GM23338 (cell line): ENCODE results near the gene EMCN. TPM values are rescaled to one million over a fixed set of nuclear protein-coding genes. Genes with fewer than 3 reads are reported as not detected.

Experiments used
- ATAC-seq: fragments of 200-7000 bp; cut with Tn5 transposase; 3 replicates; pipeline ENCODE4 v1.9.1; 2020
- DNase-seq: peaks from one replicate; pipeline ENCODE4 v3.0.0-alpha.2; 2015; ENCODE audit warnings: low spot score
- H2AFZ ChIP-seq: fragments of 200-600 bp; sonication (generic); 2 replicates; pipeline ENCODE4 v1.8.0; 2016; ENCODE audit warnings: antibody characterized with exemption, mild to moderate bottlenecking, moderate library complexity
- H3F3A ChIP-seq: fragments of 200-600 bp; sonication (generic); replicated peaks from 2 replicates; pipeline ENCODE4 v1.8.0; 2017; ENCODE audit warnings: antibody characterized with exemption, mixed run types, low read depth
- H3K27ac ChIP-seq: fragments of 200-600 bp; sonication (generic); 2 replicates; pipeline ENCODE4 v1.6.1; 2016; ENCODE audit warnings: low read depth
- H3K27me3 ChIP-seq: fragments of 200-600 bp; sonication (generic); 2 replicates; pipeline ENCODE4 v1.8.0; 2016; ENCODE audit warnings: mild to moderate bottlenecking, mixed run types, moderate library complexity; ENCODE audit not compliant: insufficient read depth
- H3K36me3 ChIP-seq: fragments of 200-600 bp; sonication (generic); 2 replicates; pipeline ENCODE4 v1.8.0; 2016; ENCODE audit warnings: mild to moderate bottlenecking; ENCODE audit not compliant: insufficient read depth
- H3K4me1 ChIP-seq: fragments of 200-600 bp; sonication (generic); 2 replicates; pipeline ENCODE4 v1.8.0; 2016; ENCODE audit warnings: mild to moderate bottlenecking, moderate library complexity; ENCODE audit not compliant: insufficient read depth
- H3K4me2 ChIP-seq: fragments of 200-600 bp; sonication (generic); 2 replicates; pipeline ENCODE4 v1.7.1; 2017; ENCODE audit warnings: mixed run types
- H3K4me3 ChIP-seq: fragments of 200-600 bp; sonication (generic); 2 replicates; pipeline ENCODE4 v1.6.1; 2016; ENCODE audit warnings: mixed run types
- H3K79me2 ChIP-seq: fragments of 200-600 bp; sonication (generic); replicated peaks from 2 replicates; pipeline ENCODE4 v1.8.0; 2017; ENCODE audit warnings: mild to moderate bottlenecking; ENCODE audit not compliant: insufficient read depth
- H3K9me2 ChIP-seq: fragments of 200-600 bp; sonication (generic); 2 replicates; pipeline ENCODE4 v1.8.0; 2017; ENCODE audit not compliant: insufficient read depth
- H4K20me1 ChIP-seq: fragments of 200-600 bp; sonication (generic); replicated peaks from 2 replicates; pipeline ENCODE4 v1.8.0; 2017; ENCODE audit warnings: mild to moderate bottlenecking; ENCODE audit not compliant: insufficient read depth
- H3K27ac Mint-ChIP-seq: 2 replicates; pipeline ENCODE4 v1.8.0; 2020; ENCODE audit warnings: inconsistent platforms, mild to moderate bottlenecking, moderate library complexity, mixed read lengths
- H3K27me3 Mint-ChIP-seq: 3 replicates; pipeline ENCODE4 v1.8.0; 2022; ENCODE audit warnings: low read depth, mild to moderate bottlenecking, moderate library complexity, mixed read lengths, inconsistent platforms; ENCODE audit not compliant: insufficient read depth, poor library complexity
- H3K36me3 Mint-ChIP-seq: 3 replicates; pipeline ENCODE4 v1.8.0; 2021; ENCODE audit warnings: low read depth, mild to moderate bottlenecking, inconsistent platforms, moderate library complexity, mixed read lengths
- H3K4me1 Mint-ChIP-seq: 3 replicates; pipeline ENCODE4 v1.8.0; 2020; ENCODE audit warnings: mild to moderate bottlenecking, inconsistent platforms, mixed read lengths
- H3K4me3 Mint-ChIP-seq: 3 replicates; pipeline ENCODE4 v1.8.0; 2021; ENCODE audit warnings: moderate library complexity, mild to moderate bottlenecking, inconsistent platforms, mixed read lengths
- H3K9me3 Mint-ChIP-seq: 3 replicates; pipeline ENCODE4 v1.8.0; 2020; ENCODE audit warnings: moderate library complexity, mild to moderate bottlenecking, inconsistent platforms, mixed read lengths
- CREB1 ChIP-seq: fragments of 250-450 bp; sonication (Bioruptor Pico); IDR thresholded peaks from 2 replicates; pipeline ENCODE4 v1.5.0; 2020; ENCODE audit warnings: low read depth, mild to moderate bottlenecking, moderate library complexity
- EZH2phosphoT487 ChIP-seq: fragments of 200-600 bp; sonication (generic); IDR thresholded peaks from one replicate; pipeline ENCODE4 v1.8.1; 2018; ENCODE audit warnings: antibody characterized with exemption; ENCODE audit not compliant: unreplicated experiment
- NANOG ChIP-seq: IDR thresholded peaks from 2 replicates; pipeline ENCODE4 v1.6.1; 2016; ENCODE audit warnings: antibody characterized with exemption, borderline replicate concordance
- POLR2AphosphoS5 ChIP-seq: IDR thresholded peaks from 2 replicates; pipeline ENCODE4 v1.6.1; 2016; ENCODE audit warnings: antibody characterized with exemption, low read depth
- STAT1 ChIP-seq: IDR thresholded peaks from one replicate; pipeline ENCODE4 v1.6.1; 2016; ENCODE audit warnings: antibody characterized with exemption; ENCODE audit not compliant: unreplicated experiment
- ZNF114 ChIP-seq: fragments of 250-450 bp; sonication (Bioruptor Pico); IDR thresholded peaks from 2 replicates; pipeline ENCODE4 v1.5.0; 2020; ENCODE audit warnings: mild to moderate bottlenecking, moderate library complexity
- ZNF331 ChIP-seq: fragments of 250-450 bp; sonication (Bioruptor Pico); IDR thresholded peaks from 2 replicates; pipeline ENCODE4 v1.5.0; 2020; ENCODE audit warnings: low read depth, mild to moderate bottlenecking, moderate library complexity
- polyA plus RNA-seq: library from polyadenylated mRNA; unstranded; fragments of >200 nt; fragmentation: Nextera tagmentation; extraction: Ambion mirVana; gene quantifications from 2 replicates; pipeline ENCODE4 v1.2.1, GENCODE V29; 2016
- total RNA-seq: library from RNA; depleted of rRNA; stranded (reverse); fragments of >200 nt; shearing (Covaris generic); gene quantifications from 2 replicates; pipeline ENCODE4 v1.2.3, GENCODE V29; 2014
- TF ChIP-seq, protein P1 (sequence below): IDR thresholded peaks from 2 replicates; pipeline ENCODE4 v1.6.1; 2016; ENCODE audit warnings: antibody characterized with exemption
- TF ChIP-seq, protein P2 (sequence below), 2 experiments: fragments of 200-600 bp in 1 of 2; sonication (generic) in 1 of 2; conservative IDR thresholded peaks; 2 replicates each; pipeline versions ENCODE4 v1.5.1 to v1.6.1; 2016 to 2017; ENCODE audit warnings: antibody characterized with exemption in 2 of 2, low read depth in 2 of 2, mild to moderate bottlenecking in 2 of 2, moderate library complexity in 1 of 2
- TF ChIP-seq, protein P3 (sequence below): fragments of 250-450 bp; sonication (Bioruptor Pico); IDR thresholded peaks from 2 replicates; pipeline ENCODE4 v1.5.0; 2020; ENCODE audit warnings: mild to moderate bottlenecking, moderate library complexity

Gene EMCN
- total and polyA plus RNA-seq, 2 experiments from 2014 or later, result not detected

DNA sequence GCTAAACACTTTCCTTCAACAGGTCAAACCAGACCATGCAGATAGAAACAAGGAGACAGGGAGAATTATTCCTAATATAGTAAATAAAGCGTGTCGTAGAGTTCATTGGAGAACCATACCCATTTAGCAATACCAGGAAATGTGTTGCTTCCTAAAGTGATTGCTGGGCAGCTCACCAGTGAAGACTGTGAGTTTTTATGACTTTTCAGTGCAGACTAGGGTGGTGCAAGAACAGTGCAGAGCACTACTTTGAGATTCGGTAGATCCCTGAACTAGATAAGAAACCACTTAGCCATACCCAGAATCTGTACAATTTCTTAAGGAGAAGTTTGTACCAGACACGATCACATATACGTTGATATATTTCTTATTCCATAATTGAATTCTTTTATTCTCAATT is 87.4 kb downstream of the EMCN start:
- Histone ChIP-seq H3K4me1 (no peaks in the 10 kb centered on the region), H3F3A (no peaks in the 10 kb centered on the region), H3K9me2 (no peaks in the 10 kb centered on the region; the same call in 1 of the 2 replicates), H3K27ac (no peak overlapping the region), H3K36me3 (no peaks in the 10 kb centered on the region), H2AFZ (no peak overlapping the region), H3K27me3 (no peaks in the 10 kb centered on the region), H3K79me2 (no peaks in the 10 kb centered on the region), H4K20me1 (no peaks in the 10 kb centered on the region), H3K4me3 (no peak overlapping the region), H3K4me2 (no peak overlapping the region)
- Mint-ChIP-seq H3K4me3 (no peak overlapping the region), H3K4me1 (no peaks in the 10 kb centered on the region), H3K9me3 (no peaks in the 10 kb centered on the region; the same call in 2 of the 3 replicates), H3K36me3 (no peaks in the 10 kb centered on the region), H3K27me3 (no peaks in the 10 kb centered on the region), H3K27ac (no peak overlapping the region)
- ATAC-seq (no peak), DNase-seq (no peak)
- TF ChIP-seq, protein P1, sequence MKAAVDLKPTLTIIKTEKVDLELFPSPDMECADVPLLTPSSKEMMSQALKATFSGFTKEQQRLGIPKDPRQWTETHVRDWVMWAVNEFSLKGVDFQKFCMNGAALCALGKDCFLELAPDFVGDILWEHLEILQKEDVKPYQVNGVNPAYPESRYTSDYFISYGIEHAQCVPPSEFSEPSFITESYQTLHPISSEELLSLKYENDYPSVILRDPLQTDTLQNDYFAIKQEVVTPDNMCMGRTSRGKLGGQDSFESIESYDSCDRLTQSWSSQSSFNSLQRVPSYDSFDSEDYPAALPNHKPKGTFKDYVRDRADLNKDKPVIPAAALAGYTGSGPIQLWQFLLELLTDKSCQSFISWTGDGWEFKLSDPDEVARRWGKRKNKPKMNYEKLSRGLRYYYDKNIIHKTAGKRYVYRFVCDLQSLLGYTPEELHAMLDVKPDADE, result no peak
- no peak for TF ChIP-seq CREB1 (CRISPR knock-in tag)
- no peak for TF ChIP-seq ZNF114 (CRISPR knock-in tag)
- TF ChIP-seq, protein P2, sequence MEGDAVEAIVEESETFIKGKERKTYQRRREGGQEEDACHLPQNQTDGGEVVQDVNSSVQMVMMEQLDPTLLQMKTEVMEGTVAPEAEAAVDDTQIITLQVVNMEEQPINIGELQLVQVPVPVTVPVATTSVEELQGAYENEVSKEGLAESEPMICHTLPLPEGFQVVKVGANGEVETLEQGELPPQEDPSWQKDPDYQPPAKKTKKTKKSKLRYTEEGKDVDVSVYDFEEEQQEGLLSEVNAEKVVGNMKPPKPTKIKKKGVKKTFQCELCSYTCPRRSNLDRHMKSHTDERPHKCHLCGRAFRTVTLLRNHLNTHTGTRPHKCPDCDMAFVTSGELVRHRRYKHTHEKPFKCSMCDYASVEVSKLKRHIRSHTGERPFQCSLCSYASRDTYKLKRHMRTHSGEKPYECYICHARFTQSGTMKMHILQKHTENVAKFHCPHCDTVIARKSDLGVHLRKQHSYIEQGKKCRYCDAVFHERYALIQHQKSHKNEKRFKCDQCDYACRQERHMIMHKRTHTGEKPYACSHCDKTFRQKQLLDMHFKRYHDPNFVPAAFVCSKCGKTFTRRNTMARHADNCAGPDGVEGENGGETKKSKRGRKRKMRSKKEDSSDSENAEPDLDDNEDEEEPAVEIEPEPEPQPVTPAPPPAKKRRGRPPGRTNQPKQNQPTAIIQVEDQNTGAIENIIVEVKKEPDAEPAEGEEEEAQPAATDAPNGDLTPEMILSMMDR (conservative IDR thresholded peaks at IDR 0.05; ENCODE audit: low read depth in 2 of 2), result no peak
- TF ChIP-seq ZNF331 (CRISPR knock-in tag), result no peak

DNA sequence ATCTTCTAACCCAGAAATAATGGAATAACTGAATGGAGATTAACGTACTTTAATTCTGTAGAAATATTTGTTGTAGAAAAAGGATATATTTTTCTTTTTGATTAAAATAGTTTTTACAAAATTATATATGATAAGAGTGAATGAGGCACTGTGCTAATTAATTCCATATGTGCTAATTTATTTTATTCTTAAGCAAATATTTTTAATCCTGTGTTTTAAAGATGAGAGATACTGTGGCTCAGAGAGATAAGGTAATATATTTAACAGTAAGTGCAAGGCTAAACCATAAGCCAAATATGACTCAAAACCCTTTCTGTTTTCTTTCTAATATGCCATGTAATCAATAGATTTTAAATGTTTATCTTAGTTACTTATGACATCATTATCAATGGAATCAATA is 88.2 kb downstream of the EMCN start:
- DNase-seq (no peak), ATAC-seq (no peak)
- H3K4me3 Mint-ChIP-seq, result no peak overlapping the region
- Histone ChIP-seq H3K36me3 (no peaks in the 10 kb centered on the region), H3K4me1 (no peaks in the 10 kb centered on the region), H3K79me2 (no peaks in the 10 kb centered on the region), H2AFZ (no peak overlapping the region), H3F3A (no peaks in the 10 kb centered on the region), H3K27me3 (no peaks in the 10 kb centered on the region), H3K4me2 (no peak overlapping the region), H3K4me3 (no peak overlapping the region), H3K27ac (no peak overlapping the region), H4K20me1 (no peaks in the 10 kb centered on the region), H3K9me2 (no peaks in the 10 kb centered on the region; the same call in 1 of the 2 replicates)
- H3K9me3 Mint-ChIP-seq, result no peaks in the 10 kb centered on the region; the same call in 2 of the 3 replicates
- no peaks in the 10 kb centered on the region for H3K36me3 Mint-ChIP-seq
- no peak overlapping the region for H3K27ac Mint-ChIP-seq
- no peaks in the 10 kb centered on the region for H3K27me3 Mint-ChIP-seq
- no peaks in the 10 kb centered on the region for H3K4me1 Mint-ChIP-seq
- TF ChIP-seq ZNF114 (CRISPR knock-in tag), result no peak
- TF ChIP-seq CREB1 (CRISPR knock-in tag), result no peak
- TF ChIP-seq NANOG, result no peak
- TF ChIP-seq, protein P2 (conservative IDR thresholded peaks at IDR 0.05; ENCODE audit: low read depth in 2 of 2), result no peak
- no peak for TF ChIP-seq POLR2AphosphoS5
- no peak for TF ChIP-seq EZH2phosphoT487
- no peak for TF ChIP-seq STAT1
- TF ChIP-seq, protein P3, sequence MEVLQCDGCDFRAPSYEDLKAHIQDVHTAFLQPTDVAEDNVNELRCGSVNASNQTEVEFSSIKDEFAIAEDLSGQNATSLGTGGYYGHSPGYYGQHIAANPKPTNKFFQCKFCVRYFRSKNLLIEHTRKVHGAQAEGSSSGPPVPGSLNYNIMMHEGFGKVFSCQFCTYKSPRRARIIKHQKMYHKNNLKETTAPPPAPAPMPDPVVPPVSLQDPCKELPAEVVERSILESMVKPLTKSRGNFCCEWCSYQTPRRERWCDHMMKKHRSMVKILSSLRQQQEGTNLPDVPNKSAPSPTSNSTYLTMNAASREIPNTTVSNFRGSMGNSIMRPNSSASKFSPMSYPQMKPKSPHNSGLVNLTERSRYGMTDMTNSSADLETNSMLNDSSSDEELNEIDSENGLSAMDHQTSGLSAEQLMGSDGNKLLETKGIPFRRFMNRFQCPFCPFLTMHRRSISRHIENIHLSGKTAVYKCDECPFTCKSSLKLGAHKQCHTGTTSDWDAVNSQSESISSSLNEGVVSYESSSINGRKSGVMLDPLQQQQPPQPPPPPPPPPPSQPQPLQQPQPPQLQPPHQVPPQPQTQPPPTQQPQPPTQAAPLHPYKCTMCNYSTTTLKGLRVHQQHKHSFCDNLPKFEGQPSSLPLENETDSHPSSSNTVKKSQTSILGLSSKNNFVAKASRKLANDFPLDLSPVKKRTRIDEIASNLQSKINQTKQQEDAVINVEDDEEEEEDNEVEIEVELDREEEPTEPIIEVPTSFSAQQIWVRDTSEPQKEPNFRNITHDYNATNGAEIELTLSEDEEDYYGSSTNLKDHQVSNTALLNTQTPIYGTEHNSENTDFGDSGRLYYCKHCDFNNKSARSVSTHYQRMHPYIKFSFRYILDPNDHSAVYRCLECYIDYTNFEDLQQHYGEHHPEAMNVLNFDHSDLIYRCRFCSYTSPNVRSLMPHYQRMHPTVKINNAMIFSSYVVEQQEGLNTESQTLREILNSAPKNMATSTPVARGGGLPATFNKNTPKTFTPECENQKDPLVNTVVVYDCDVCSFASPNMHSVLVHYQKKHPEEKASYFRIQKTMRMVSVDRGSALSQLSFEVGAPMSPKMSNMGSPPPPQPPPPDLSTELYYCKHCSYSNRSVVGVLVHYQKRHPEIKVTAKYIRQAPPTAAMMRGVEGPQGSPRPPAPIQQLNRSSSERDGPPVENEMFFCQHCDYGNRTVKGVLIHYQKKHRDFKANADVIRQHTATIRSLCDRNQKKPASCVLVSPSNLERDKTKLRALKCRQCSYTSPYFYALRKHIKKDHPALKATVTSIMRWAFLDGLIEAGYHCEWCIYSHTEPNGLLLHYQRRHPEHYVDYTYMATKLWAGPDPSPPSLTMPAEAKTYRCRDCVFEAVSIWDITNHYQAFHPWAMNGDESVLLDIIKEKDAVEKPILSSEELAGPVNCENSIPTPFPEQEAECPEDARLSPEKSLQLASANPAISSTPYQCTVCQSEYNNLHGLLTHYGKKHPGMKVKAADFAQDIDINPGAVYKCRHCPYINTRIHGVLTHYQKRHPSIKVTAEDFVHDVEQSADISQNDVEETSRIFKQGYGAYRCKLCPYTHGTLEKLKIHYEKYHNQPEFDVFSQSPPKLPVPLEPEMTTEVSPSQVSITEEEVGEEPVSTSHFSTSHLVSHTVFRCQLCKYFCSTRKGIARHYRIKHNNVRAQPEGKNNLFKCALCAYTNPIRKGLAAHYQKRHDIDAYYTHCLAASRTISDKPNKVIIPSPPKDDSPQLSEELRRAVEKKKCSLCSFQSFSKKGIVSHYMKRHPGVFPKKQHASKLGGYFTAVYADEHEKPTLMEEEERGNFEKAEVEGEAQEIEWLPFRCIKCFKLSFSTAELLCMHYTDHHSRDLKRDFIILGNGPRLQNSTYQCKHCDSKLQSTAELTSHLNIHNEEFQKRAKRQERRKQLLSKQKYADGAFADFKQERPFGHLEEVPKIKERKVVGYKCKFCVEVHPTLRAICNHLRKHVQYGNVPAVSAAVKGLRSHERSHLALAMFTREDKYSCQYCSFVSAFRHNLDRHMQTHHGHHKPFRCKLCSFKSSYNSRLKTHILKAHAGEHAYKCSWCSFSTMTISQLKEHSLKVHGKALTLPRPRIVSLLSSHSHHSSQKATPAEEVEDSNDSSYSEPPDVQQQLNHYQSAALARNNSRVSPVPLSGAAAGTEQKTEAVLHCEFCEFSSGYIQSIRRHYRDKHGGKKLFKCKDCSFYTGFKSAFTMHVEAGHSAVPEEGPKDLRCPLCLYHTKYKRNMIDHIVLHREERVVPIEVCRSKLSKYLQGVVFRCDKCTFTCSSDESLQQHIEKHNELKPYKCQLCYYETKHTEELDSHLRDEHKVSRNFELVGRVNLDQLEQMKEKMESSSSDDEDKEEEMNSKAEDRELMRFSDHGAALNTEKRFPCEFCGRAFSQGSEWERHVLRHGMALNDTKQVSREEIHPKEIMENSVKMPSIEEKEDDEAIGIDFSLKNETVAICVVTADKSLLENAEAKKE (CRISPR knock-in tag), result no peak
- TF ChIP-seq ZNF331 (CRISPR knock-in tag), result no peak
